HepG2 (cell line): ENCODE data around the gene BEST2. TPM values are rescaled to one million over a fixed set of nuclear protein-coding genes. Genes with fewer than 3 reads are reported as not detected.

ENCODE experiments used
- ELK4 ChIP-seq: sonication (generic); formaldehyde crosslinking; IDR thresholded peaks from 2 replicates; pipeline ENCODE4 v1.9.0; 2021; ENCODE audit warnings: missing genetic modification reagents, borderline replicate concordance
- IKZF4 ChIP-seq: sonication (generic); formaldehyde crosslinking; IDR thresholded peaks from 2 replicates; pipeline ENCODE4 v1.5.1; 2020; ENCODE audit warnings: borderline replicate concordance, mild to moderate bottlenecking, low read depth, missing genetic modification reagents; ENCODE audit errors: not compliant biosample characterization
- RFXAP ChIP-seq: sonication (generic); formaldehyde crosslinking; IDR thresholded peaks from 2 replicates; pipeline ENCODE4 v1.4.0; 2020; ENCODE audit warnings: missing genetic modification reagents, borderline replicate concordance
- SKIL ChIP-seq: sonication (generic); formaldehyde crosslinking; IDR thresholded peaks from 2 replicates; pipeline ENCODE4 v1.8.0; 2022; ENCODE audit warnings: missing genetic modification reagents, mild to moderate bottlenecking, moderate library complexity, borderline replicate concordance
- ZBTB21 ChIP-seq: sonication (generic); formaldehyde crosslinking; IDR thresholded peaks from 2 replicates; pipeline ENCODE4 v1.4.0; 2020; ENCODE audit warnings: missing genetic modification reagents
- ZHX1 ChIP-seq: sonication (generic); formaldehyde crosslinking; IDR thresholded peaks from 2 replicates; pipeline ENCODE4 v1.8.1; 2022; ENCODE audit warnings: low read depth, mild to moderate bottlenecking, missing genetic modification reagents
- ZNF20 ChIP-seq: sonication (generic); formaldehyde crosslinking; IDR thresholded peaks from 2 replicates; pipeline ENCODE4 v1.4.0; 2020; ENCODE audit warnings: mild to moderate bottlenecking, moderate library complexity, missing genetic modification reagents
- ZNF331 ChIP-seq: sonication (generic); formaldehyde crosslinking; IDR thresholded peaks from 2 replicates; pipeline ENCODE4 v1.4.0; 2020; ENCODE audit warnings: missing genetic modification reagents
- ZNF333 ChIP-seq: sonication (generic); formaldehyde crosslinking; IDR thresholded peaks from 2 replicates; pipeline ENCODE4 v1.4.0; 2020; ENCODE audit warnings: mild to moderate bottlenecking, missing genetic modification reagents, borderline replicate concordance
- polyA plus RNA-seq, 8 experiments: library from polyadenylated mRNA; depleted of rRNA in 3 of 8; stranded (reverse) in 7 of 8; unstranded in 1 of 8; fragments of >200 nt; fragmentation: Illumina TruSeq in 4 of 8; extraction: Trizol in 4 of 8; gene quantifications; 2 replicates each; pipeline versions ENCODE4 v1.2.1 to v1.2.3, GENCODE V29; 2011 to 2016; ENCODE audit warnings: low read depth in 4 of 8, missing spikeins in 1 of 8, mixed read lengths in 1 of 8; ENCODE audit not compliant: insufficient read depth in 1 of 8
- total RNA-seq, 5 experiments: library from RNA; depleted of rRNA; stranded (reverse); fragments of >200 nt; fragmentation: Illumina TruSeq; extraction: Trizol; gene quantifications; 2 replicates each; pipeline ENCODE4 v1.2.3, GENCODE V29; 2016; ENCODE audit warnings: low read depth in 1 of 5
- TF ChIP-seq, protein P1 (sequence below): sonication (generic); formaldehyde crosslinking; IDR thresholded peaks from 2 replicates; pipeline ENCODE4 v1.4.0; 2020; ENCODE audit warnings: mild to moderate bottlenecking, missing genetic modification reagents
- TF ChIP-seq, protein P2 (sequence below): sonication (generic); formaldehyde crosslinking; IDR thresholded peaks from 2 replicates; pipeline ENCODE4 v1.4.0; 2020; ENCODE audit warnings: missing genetic modification reagents, borderline replicate concordance
- TF ChIP-seq, protein P3 (sequence below): IDR thresholded peaks from 2 replicates; pipeline ENCODE4 v1.6.1; 2018; ENCODE audit warnings: missing genetic modification reagents

The BEST2 gene
- total and polyA plus RNA-seq, 2 of the 13 experiments (the other 11 are each of a cell fraction or from before 2014, with no cell fraction given) = not detected

- 0 out of 2 replicates have a peak, but pooled peaks have one; percentile 18 for TF ChIP-seq SKIL (CRISPR knock-in tag)
- TF ChIP-seq ZBTB21 (CRISPR knock-in tag) = no peak
- 0 out of 2 replicates have a peak, but pooled peaks have one; percentile 9 for TF ChIP-seq ZNF331 (CRISPR knock-in tag)
- TF ChIP-seq, protein P1, sequence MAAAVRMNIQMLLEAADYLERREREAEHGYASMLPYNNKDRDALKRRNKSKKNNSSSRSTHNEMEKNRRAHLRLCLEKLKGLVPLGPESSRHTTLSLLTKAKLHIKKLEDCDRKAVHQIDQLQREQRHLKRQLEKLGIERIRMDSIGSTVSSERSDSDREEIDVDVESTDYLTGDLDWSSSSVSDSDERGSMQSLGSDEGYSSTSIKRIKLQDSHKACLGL = peak; percentile 89
- TF ChIP-seq, protein P2, sequence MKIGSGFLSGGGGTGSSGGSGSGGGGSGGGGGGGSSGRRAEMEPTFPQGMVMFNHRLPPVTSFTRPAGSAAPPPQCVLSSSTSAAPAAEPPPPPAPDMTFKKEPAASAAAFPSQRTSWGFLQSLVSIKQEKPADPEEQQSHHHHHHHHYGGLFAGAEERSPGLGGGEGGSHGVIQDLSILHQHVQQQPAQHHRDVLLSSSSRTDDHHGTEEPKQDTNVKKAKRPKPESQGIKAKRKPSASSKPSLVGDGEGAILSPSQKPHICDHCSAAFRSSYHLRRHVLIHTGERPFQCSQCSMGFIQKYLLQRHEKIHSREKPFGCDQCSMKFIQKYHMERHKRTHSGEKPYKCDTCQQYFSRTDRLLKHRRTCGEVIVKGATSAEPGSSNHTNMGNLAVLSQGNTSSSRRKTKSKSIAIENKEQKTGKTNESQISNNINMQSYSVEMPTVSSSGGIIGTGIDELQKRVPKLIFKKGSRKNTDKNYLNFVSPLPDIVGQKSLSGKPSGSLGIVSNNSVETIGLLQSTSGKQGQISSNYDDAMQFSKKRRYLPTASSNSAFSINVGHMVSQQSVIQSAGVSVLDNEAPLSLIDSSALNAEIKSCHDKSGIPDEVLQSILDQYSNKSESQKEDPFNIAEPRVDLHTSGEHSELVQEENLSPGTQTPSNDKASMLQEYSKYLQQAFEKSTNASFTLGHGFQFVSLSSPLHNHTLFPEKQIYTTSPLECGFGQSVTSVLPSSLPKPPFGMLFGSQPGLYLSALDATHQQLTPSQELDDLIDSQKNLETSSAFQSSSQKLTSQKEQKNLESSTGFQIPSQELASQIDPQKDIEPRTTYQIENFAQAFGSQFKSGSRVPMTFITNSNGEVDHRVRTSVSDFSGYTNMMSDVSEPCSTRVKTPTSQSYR (CRISPR knock-in tag) = peak; percentile 53; the same call in 1 of the 2 replicates
- peak; percentile 14; the same call in 1 of the 2 replicates for TF ChIP-seq RFXAP
- peak; percentile 48; the same call in 1 of the 2 replicates for TF ChIP-seq ZHX1
- TF ChIP-seq ZNF20 (CRISPR knock-in tag) = peak; percentile 27; the same call in 1 of the 2 replicates
- TF ChIP-seq ZNF333 (CRISPR knock-in tag) = peak; percentile 58; the same call in 1 of the 2 replicates
- TF ChIP-seq IKZF4 (CRISPR knock-in tag) = no peak
- TF ChIP-seq ELK4 (CRISPR knock-in tag) = peak; percentile 53; the same call in 1 of the 2 replicates
- TF ChIP-seq, protein P3, sequence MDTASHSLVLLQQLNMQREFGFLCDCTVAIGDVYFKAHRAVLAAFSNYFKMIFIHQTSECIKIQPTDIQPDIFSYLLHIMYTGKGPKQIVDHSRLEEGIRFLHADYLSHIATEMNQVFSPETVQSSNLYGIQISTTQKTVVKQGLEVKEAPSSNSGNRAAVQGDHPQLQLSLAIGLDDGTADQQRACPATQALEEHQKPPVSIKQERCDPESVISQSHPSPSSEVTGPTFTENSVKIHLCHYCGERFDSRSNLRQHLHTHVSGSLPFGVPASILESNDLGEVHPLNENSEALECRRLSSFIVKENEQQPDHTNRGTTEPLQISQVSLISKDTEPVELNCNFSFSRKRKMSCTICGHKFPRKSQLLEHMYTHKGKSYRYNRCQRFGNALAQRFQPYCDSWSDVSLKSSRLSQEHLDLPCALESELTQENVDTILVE = 0 out of 2 replicates have a peak, but pooled peaks have one; percentile 34
Observed at GRCh38 chr19:12792051-12792852, 40.7 kb downstream of the BEST2 start (continued).
